Fibroblast of mammary gland (primary cell): ENCODE data around the gene TTC21A.

Experiments
- DNase-seq: peaks from one replicate; pipeline ENCODE4 v3.0.0-alpha.2; 2010; ENCODE audit warnings: low read depth
- H3K4me3 ChIP-seq: 2 replicates; pipeline ENCODE4 v1.5.1; 2011; ENCODE audit warnings: low read depth, mild to moderate bottlenecking, low read length, moderate library complexity; ENCODE audit not compliant: control insufficient read depth
- CTCF ChIP-seq: conservative IDR thresholded peaks from 2 replicates; pipeline ENCODE4 v1.5.1; 2011; ENCODE audit warnings: low read depth, low read length, inconsistent platforms; ENCODE audit not compliant: control insufficient read depth, insufficient read depth

Gene TTC21A

GRCh38 chr3:39141171-39141995 lies 33.9 kb downstream of the TTC21A start:
- no peak overlapping the region for H3K4me3 ChIP-seq
- no peak for TF ChIP-seq CTCF
- peak; percentile 39 for DNase-seq

- H3K4me3 ChIP-seq, result no peak overlapping the region
- no peak for DNase-seq
- no peak for TF ChIP-seq CTCF
Observed at GRCh38 chr3:39142067-39142466, 34.6 kb downstream of the TTC21A start.

- H3K4me3 ChIP-seq, result no peak overlapping the region
- TF ChIP-seq CTCF, result no peak
- DNase-seq, result no peak
Observed at GRCh38 chr3:39143051-39143885, 35.8 kb downstream of the TTC21A start.

- DNase-seq, result no peak
Observed at GRCh38 chr3:39144095-39144747, 36.7 kb downstream of the TTC21A start.

GRCh38 chr3:39144748-39145380 lies 37.4 kb downstream of the TTC21A start:
- no peak for DNase-seq
- H3K4me3 ChIP-seq, result no peak overlapping the region
- no peak for TF ChIP-seq CTCF

More at GRCh38 chr3:39144095-39144747, 36.7 kb downstream of the TTC21A start:
- H3K4me3 ChIP-seq, result no peak overlapping the region
- no peak for TF ChIP-seq CTCF

- H3K4me3 ChIP-seq, result no peak overlapping the region
- DNase-seq, result peak; percentile 35
Observed at GRCh38 chr3:39146083-39146501, 38.6 kb downstream of the TTC21A start.

More at GRCh38 chr3:39146083-39146501, 38.6 kb downstream of the TTC21A start:
- no peak for TF ChIP-seq CTCF
